NB4 (cell line): Measurements from ENCODE around the gene NOL8.

Experiments
- DNase-seq: peaks from one replicate; pipeline ENCODE4 v3.0.0; 2010; ENCODE audit warnings: low read depth
- H3K4me3 ChIP-seq: one replicate; pipeline ENCODE4 v1.5.1; 2011; ENCODE audit warnings: mild to moderate bottlenecking, low read depth, low read length, moderate library complexity
- CTCF ChIP-seq: IDR thresholded peaks from one replicate; pipeline ENCODE4 v1.5.1; 2012; ENCODE audit warnings: low read depth, low read length
- MAX ChIP-seq: IDR thresholded peaks from 2 replicates; pipeline ENCODE4 v1.6.1; 2011; ENCODE audit warnings: low read depth, low read length
- MYC ChIP-seq: IDR thresholded peaks from 2 replicates; pipeline ENCODE4 v1.6.1; 2011; ENCODE audit warnings: low read depth, low read length
- POLR2A ChIP-seq: IDR thresholded peaks from 2 replicates; pipeline ENCODE4 v1.6.1; 2011; ENCODE audit warnings: mild to moderate bottlenecking; ENCODE audit not compliant: insufficient read length; ENCODE audit errors: extremely low read depth

The NOL8 gene

GRCh38 chr9:92325991-92326500 lies 896 bp upstream of the NOL8 start:
- H3K4me3 ChIP-seq, result peak overlapping the region; percentile 90
- TF ChIP-seq MYC (no peak), CTCF (no peak), POLR2A (no peak), MAX (no peak)
- peak; percentile 74 for DNase-seq

GRCh38 chr9:92324889-92325268 lies 271 bp downstream of the NOL8 start:
- no peak for DNase-seq
- TF ChIP-seq POLR2A (no peak), MYC (no peak)
- H3K4me3 ChIP-seq, result peak overlapping the region; percentile 90

GRCh38 chr9:92324431-92324830 lies 719 bp downstream of the NOL8 start:
- peak; percentile 42 for DNase-seq
- H3K4me3 ChIP-seq, result peak overlapping the region; percentile 90
- no peak for TF ChIP-seq MAX
- TF ChIP-seq CTCF, result no peak
- TF ChIP-seq POLR2A, result no peak
- no peak for TF ChIP-seq MYC

GRCh38 chr9:92315456-92315855 lies 9.7 kb downstream of the NOL8 start:
- no peak for DNase-seq
- TF ChIP-seq CTCF (no peak), MYC (no peak), MAX (no peak), POLR2A (no peak)
- H3K4me3 ChIP-seq, result no peak overlapping the region

GRCh38 chr9:92313624-92314012 lies 11.5 kb downstream of the NOL8 start:
- no peak overlapping the region for H3K4me3 ChIP-seq
- no peak for DNase-seq
- TF ChIP-seq MYC (no peak), MAX (no peak), CTCF (no peak), POLR2A (no peak)

- no peak overlapping the region for H3K4me3 ChIP-seq
- no peak for DNase-seq
- TF ChIP-seq MAX, result no peak
- no peak for TF ChIP-seq MYC
- no peak for TF ChIP-seq CTCF
- no peak for TF ChIP-seq POLR2A
Measured at GRCh38 chr9:92312887-92313623, 12.1 kb downstream of the NOL8 start.
